Stimulated activated CD4-positive, alpha-beta T cell treated with anti-CD3 and anti-CD28 coated beads, Interleukin-12 subunit alpha, Interleukin-12 subunit beta, amount 100 ng/mL, for 4 hours (primary cell): ENCODE data around the gene SLC25A18.
"Not testable (repeated sequence)": the region's sequence is repeated elsewhere in the genome, so short reads cannot be mapped to it uniquely, and the experiment has no call there.

Source experiments
- DNase-seq: peaks from one replicate; pipeline ENCODE4 v3.0.0-alpha.2; 2020

Gene SLC25A18

GRCh38 chr22:17612057-17612456 lies 48.8 kb downstream of the SLC25A18 start:
- DNase-seq = no peak

GRCh38 chr22:17613280-17613679 lies 50.0 kb downstream of the SLC25A18 start:
- DNase-seq = no peak

GRCh38 chr22:17627961-17628405 lies 64.7 kb downstream of the SLC25A18 start:
- no peak for DNase-seq

- DNase-seq = peak; percentile 89
Observed at GRCh38 chr22:17628406-17629172, 65.3 kb downstream of the SLC25A18 start, which contains the start of gene ATP6V1E1. ATP6V1E1 (minus strand) TSS chr22:17628749; CDS start chr22:17628635, 114 bp downstream.

- DNase-seq = no peak
Observed at GRCh38 chr22:17629173-17629489, 65.8 kb downstream of the SLC25A18 start.

GRCh38 chr22:17629641-17630040 lies 66.3 kb downstream of the SLC25A18 start:
- no peak for DNase-seq

- no peak for DNase-seq
Observed at GRCh38 chr22:17631076-17631565, 67.8 kb downstream of the SLC25A18 start.

GRCh38 chr22:17633217-17633997 lies 70.1 kb downstream of the SLC25A18 start:
- DNase-seq = no peak

- DNase-seq = no peak
Observed at GRCh38 chr22:17633998-17634323, 70.7 kb downstream of the SLC25A18 start.

- DNase-seq = no peak
Observed at GRCh38 chr22:17634696-17635095, 71.4 kb downstream of the SLC25A18 start.

- DNase-seq = not testable (repeated sequence)
Observed at GRCh38 chr22:17636850-17637249, 73.6 kb downstream of the SLC25A18 start.

- DNase-seq = no peak
Observed at GRCh38 chr22:17637490-17638181, 74.3 kb downstream of the SLC25A18 start.

- no peak for DNase-seq
Observed at GRCh38 chr22:17638182-17638431, 74.8 kb downstream of the SLC25A18 start.

- peak; percentile 88 for DNase-seq
Observed at GRCh38 chr22:17638432-17639246, 75.3 kb downstream of the SLC25A18 start, which contains the start of gene BCL2L13. BCL2L13 (plus strand) TSS chr22:17638757; CDS start chr22:17655712, 16,955 bp downstream.

GRCh38 chr22:17639247-17639741 lies 76.0 kb downstream of the SLC25A18 start:
- DNase-seq = no peak
